ENCODE results near the gene TBX3.
"Not testable (repeated sequence)": the region's sequence is repeated elsewhere in the genome, so short reads cannot be mapped to it uniquely, and the experiment has no call there.

Gene TBX3

DNA sequence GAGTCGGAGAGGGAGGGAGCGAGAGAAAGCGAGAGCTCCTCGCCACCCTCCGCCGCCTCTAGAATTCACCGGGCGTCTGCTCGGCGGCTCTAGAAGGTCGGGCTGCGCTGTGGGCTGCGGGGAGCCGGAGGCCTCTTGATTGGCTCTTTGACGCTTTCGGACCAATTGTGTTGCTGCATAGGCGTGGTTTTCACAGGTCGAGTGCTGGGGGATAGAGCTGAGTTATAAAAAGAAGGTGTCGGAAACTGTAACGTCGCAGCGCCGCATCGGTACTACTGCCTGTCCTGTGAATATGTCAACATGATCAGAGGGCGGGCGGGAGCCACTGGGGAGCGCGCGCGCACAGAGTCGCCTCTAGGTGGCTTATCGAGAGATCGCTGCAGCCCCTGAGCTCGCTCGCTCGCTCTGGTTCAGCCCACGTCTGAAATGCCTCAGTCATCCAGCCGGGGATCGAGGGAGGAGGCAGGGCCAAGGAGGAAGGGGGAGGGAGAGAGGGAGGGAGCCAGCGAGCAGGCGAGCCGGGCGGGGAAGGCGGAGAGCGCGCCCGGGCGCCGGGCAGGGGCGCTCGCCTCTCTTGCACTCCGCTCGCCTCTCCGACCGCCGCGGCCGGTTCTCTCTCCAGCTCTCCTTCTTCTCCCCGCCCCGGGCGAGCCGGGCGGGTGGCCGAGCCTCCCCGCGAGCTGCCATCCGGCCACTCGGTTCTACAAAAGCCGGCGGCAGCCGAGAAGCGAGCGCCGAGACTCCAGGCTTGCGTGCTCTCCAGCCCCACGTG, at the start of gene TBX3:
TSS of gene TBX3 (minus strand) at position 78 of the 772 bp plus-strand sequence. CDS start 975 bp downstream, outside the sequence.
- TF ChIP-seq, protein P1, sequence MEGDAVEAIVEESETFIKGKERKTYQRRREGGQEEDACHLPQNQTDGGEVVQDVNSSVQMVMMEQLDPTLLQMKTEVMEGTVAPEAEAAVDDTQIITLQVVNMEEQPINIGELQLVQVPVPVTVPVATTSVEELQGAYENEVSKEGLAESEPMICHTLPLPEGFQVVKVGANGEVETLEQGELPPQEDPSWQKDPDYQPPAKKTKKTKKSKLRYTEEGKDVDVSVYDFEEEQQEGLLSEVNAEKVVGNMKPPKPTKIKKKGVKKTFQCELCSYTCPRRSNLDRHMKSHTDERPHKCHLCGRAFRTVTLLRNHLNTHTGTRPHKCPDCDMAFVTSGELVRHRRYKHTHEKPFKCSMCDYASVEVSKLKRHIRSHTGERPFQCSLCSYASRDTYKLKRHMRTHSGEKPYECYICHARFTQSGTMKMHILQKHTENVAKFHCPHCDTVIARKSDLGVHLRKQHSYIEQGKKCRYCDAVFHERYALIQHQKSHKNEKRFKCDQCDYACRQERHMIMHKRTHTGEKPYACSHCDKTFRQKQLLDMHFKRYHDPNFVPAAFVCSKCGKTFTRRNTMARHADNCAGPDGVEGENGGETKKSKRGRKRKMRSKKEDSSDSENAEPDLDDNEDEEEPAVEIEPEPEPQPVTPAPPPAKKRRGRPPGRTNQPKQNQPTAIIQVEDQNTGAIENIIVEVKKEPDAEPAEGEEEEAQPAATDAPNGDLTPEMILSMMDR (IDR thresholded peaks at IDR 0.05; ENCODE audit: low read depth, low read length), result peak; percentile 40; the same call in 1 of the 2 replicates
- H3K4me3 ChIP-seq (ENCODE audit: low read depth, low read length), result peak within 1 kb of the TSS; percentile 97

DNA sequence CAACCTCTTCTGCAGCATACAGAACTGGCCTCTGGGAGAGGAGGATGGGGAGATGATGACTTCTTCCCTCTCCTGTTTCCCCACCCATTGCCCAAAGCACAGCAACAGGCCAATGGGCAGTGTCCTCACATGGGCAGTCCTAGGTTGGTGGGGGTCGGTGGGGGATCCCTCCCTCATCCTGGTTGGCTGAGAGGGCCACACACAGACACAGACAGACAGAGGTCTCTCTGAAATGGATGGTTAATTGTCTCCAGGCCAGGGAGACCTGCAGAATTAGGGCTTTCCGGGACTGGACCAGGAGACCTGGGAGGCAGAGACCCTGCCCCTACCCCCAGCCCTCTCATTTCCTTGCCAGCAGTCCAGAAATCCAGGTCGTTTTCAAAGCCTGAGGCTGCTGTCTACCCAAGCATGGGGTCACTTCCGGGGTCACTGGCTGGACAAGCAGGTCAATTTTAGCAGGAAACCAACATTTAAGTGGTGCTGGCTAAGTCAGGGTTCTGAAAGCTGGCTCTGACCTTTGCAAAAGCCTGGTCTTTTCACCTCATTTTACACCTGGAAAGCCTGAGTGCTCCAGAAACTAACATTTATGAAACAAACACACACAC, 48.6 kb upstream of the TBX3 start:
- H3K4me3 ChIP-seq (ENCODE audit: low read depth, low read length), result no peak overlapping the region
- TF ChIP-seq, protein P1 (IDR thresholded peaks at IDR 0.05; ENCODE audit: low read depth, low read length), result no peak

DNA sequence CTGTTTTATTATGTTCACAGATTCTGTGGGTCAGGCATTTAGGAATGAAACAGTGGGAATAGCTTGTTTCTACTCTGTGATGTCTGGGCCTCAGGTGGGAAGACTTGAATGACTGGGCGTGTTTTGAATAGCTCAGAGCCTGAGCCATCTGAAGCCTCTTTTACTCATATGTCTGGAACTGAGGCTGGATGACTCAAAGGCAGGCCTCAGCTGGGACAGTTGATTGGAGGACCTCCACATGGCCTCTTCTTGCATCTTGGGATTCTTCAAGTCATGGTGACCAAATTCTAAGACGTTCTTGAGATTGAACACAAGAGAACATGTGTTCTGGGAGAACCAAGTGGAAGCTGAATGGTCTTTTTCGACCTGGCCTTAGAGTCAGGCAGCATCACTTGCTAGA, 45.8 kb upstream of the TBX3 start:
- TF ChIP-seq, protein P1 (IDR thresholded peaks at IDR 0.05; ENCODE audit: low read depth, low read length), result no peak
- no peak overlapping the region for H3K4me3 ChIP-seq (ENCODE audit: low read depth, low read length)

DNA sequence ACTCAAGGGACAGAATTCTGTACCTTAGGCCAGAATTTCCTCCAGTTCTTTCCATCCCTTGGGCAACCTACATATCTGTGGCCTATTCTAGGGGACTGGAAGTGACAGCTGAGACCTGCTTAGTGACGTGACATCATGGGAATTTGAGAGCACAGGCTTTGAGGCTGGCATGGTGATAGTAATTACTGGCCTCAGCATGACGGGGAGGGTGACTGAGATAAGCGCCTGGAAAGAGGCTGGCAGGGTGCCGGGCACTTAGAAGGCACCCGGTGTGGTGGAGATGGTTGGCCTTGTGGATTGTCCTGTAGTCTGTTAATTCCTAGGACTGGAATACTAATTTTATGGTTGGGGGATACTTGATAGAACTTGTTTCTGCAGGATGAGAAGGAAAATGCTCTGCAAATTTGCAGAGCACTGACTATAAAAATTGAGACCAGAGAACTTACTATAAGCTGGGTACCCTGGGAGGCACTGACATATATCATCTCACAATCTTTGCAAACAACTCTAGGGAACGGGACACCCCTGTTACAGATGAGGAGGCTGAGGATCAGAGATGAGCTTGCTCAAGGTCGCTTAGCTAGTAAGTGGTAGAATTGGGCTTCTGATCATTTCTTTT, 42.2 kb upstream of the TBX3 start:
- TF ChIP-seq, protein P1 (IDR thresholded peaks at IDR 0.05; ENCODE audit: low read depth, low read length), result no peak

DNA sequence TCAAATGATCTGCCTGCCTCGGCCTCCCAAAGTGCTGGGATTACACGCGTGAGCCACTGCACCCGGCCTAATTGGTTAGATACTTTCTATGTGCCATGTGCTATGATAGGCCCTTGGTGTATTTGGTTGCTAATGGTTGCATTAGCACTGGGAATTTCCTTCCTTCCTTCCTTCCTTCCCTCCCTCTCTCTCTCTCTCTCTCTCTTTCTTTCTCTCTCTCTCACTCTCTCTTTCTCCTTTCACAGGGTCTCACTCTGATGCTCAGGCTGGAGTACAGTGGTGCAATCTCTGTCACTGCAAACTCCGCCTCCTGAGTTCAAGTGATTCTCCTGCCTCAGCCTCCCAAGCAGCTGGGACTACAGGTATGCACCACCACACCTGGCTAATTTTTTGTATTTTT, 38.2 kb upstream of the TBX3 start:
- H3K4me3 ChIP-seq (ENCODE audit: low read depth, low read length), result not testable (repeated sequence)

More for the DNA sequence above, 42.2 kb upstream of the TBX3 start:
- no peak overlapping the region for H3K4me3 ChIP-seq (ENCODE audit: low read depth, low read length)

DNA sequence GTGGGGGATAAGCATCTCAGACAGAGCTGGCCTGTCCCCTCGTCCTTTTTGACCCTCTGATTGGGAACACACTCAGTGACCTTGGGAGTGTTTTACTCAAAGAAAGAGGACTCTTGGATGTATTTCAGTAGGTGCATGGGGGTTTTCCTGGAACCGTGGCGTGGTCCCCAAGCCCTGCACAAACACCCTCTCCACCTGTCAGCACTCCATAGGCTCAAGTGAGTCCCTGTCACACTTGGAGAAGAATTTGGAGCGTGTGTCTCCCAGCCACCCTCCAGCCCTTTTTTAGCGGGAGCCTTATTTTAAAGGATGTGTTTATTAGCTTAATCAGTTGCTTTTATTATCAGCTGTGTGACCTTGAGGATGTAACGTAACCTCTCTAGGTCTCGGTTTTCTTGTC, 37.3 kb upstream of the TBX3 start:
- TF ChIP-seq, protein P1 (IDR thresholded peaks at IDR 0.05; ENCODE audit: low read depth, low read length), result no peak
- no peak overlapping the region for H3K4me3 ChIP-seq (ENCODE audit: low read depth, low read length)

DNA sequence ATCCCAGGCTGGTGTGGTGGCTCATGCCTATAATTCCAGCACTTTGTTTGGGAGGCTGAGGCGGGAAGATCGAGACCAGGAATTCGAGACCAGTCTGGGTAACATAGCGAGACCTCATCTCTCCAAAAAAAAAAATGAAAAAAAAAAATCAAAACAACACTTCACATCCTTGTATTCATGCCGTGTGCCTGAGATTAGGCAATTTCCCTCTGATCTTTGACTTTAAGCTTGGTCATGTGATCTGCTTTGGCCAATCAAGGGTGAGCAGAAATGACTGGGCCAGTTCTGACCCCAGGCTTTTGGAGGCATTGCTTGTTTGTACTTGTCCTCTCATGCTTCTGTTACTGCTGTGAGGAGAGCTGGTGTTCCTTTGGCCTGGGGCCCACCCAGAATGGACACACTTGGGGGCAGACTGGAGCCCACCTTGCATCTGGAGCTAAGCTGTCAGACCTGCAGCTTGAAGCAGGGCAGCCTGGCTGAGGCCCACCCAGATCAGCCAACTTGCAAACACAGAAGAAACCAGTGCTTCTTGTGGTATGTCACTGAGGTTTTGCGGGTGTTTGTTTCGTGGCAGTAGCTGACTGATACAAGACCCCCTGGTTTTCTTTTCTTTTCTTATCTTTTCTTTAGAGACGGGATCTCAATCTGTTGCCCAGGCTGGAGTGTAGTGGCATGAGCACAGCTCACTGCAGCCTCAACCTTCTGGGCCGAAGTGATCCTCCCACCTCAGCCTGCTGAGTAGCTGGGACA, 29.7 kb upstream of the TBX3 start:
- no peak overlapping the region for H3K4me3 ChIP-seq (ENCODE audit: low read depth, low read length)
- TF ChIP-seq, protein P1 (IDR thresholded peaks at IDR 0.05; ENCODE audit: low read depth, low read length), result no peak

Measured in WI38 (cell line).